Esophagus mucosa (tissue), 1 donor: ENCODE measurements around the gene TMEM182. TPM values are rescaled to one million over a fixed set of nuclear protein-coding genes. Genes with fewer than 3 reads are reported as not detected.

Source experiments
- ATAC-seq: fragments of 200-7000 bp; cut with Tn5 transposase; one replicate; pipeline ENCODE4 v1.9.1; 2020
- total RNA-seq: library from RNA; stranded (reverse); gene quantifications from one replicate; pipeline ENCODE4 v1.2.4, GENCODE V29; 2023
- donor health status: DM: yes; HTN: yes; CAD: no.

The TMEM182 gene, protein sequence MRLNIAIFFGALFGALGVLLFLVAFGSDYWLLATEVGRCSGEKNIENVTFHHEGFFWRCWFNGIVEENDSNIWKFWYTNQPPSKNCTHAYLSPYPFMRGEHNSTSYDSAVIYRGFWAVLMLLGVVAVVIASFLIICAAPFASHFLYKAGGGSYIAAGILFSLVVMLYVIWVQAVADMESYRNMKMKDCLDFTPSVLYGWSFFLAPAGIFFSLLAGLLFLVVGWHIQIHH
- total RNA-seq = 2.5 TPM

DNA sequence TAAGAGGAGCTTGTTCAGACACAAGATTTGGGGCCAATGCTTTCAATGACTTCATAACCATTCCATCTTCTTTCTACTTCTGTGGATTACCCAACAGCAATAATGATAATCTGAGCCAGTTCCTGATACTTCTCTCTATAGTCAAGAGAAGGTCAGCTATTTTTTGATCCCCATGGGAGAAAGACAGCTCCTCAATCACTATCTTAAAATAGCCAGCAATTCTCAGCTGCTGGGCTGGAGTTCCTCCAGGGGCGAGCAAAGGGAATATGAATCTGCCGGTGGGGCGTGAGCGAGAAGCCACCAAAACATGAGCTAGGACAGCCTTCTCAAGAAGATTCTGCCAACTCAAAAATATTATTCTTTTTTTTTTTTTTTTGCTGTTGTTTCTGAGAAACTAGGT, at the start of gene TMEM182:
TMEM182 (plus strand) TSS at position 269 of the 400 bp plus-strand sequence. CDS start 187 bp downstream, outside the sequence.
- ATAC-seq = no peak

DNA sequence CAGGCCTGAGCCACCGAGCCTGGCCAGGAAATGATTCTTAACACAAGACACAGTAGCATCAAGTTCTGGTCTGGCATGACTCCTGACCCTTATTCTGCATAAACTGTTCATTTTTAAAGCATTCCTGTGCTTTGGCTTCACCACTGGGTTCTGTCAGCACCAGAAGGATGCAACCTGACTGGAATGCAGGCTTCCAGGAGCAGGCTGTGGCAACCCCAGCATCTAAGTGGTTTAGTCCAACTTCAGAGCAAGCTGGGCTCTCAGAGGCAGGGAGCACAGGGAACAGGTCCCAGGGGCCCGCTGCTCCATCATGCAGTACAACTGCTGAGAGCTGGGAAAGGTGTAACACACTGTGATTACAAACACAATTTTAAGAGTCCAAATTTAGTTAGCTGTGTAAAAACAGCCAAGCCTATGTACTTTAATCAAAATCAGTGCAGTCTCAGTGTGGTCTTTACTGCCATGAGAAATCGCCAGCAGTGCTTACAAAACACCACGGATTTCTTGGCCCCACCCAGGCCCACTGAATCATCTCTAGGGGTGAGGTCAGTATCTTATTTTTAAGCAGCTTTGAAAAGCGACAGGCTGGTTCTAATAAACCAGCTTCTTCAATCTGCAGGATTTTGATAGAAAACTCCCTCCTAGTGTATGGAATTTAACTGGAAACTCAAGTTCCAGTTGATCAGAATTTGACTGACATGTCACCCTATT, 44.4 kb upstream of the TMEM182 start:
- ATAC-seq = peak; percentile 23

DNA sequence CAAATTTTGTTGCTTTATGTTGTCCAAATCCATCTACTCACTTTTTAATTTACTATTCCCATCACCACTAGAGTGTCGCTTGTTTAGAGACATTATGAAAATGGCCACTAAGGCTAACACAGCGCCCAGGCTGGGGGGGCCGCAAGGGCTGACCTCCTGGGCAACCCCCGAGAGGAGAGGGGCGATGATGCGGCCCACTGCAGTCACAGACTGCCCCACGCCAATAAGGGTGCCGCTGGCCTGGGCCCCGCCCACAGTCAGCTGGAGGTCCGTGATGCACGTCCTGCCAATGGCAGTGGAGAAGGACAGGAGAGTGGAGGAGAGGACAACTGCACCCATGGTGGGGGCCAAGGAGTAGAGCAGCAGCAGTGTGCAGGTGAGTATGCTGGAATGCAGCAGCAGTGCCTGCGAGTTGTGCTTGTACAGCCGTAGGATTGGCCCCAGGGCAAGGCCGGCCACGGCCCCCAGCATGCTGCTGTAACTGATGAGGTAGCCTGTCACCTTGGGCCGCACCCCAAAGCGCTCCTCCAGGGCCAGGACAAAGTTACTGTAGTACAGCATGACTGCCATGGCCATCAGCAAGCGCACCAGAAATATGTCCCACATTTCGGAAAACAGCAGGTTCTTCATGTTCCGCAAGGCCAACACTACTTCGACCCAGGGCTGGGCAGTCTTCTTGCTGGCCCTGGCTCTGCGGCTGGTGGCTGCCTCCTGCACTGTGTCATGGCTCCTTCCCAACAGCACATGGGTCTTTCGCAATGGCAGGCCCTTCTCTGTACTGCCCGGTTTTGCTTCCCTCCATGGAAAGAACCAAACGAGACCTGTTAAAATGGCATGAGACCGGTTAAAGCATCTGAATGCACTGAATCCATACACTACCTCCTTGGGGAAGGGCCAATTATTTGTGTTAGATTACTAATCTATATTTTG, 43.2 kb upstream of the TMEM182 start:
- no peak for ATAC-seq

DNA sequence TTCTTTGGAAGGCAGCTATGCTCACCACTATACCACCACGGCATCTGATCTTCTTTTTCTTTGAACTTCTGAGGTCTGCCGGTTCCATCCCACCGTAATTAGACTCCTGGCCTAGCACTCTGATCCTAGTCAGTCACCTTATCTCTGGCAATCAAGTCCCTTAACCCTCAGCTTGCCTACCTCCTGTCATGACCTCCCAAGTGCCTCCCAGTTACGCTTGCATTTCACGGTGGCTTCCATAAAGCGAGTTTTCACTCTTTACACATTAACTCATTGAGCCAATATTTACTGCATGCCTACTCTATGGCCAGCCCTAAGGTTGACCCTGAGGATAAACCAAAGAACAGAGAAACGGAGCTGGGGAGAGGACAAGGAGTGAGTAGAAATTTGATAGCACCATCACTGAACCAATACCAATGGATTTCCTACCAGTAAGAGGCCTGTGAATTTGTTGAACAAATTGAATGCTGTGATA, 37.8 kb upstream of the TMEM182 start:
- ATAC-seq = no peak

DNA sequence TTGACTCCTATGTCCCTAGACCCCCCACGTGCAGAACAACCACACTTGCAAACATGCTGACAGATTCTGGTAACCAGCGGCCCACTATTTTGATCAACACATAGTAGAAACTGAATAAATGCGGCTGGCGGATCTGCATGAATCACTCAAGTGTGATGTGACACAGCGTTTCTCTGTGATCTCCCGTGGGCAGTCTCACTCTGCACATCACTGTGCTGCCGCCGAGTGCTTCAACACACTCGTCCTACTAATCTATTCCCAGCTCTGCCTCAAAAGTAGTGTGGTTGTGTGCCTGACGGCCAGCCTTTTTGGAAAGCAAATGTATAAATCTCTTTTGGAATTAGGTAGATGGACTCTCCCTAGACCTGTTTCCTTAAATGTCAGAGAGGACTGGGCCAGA, 37.3 kb upstream of the TMEM182 start:
- no peak for ATAC-seq

DNA sequence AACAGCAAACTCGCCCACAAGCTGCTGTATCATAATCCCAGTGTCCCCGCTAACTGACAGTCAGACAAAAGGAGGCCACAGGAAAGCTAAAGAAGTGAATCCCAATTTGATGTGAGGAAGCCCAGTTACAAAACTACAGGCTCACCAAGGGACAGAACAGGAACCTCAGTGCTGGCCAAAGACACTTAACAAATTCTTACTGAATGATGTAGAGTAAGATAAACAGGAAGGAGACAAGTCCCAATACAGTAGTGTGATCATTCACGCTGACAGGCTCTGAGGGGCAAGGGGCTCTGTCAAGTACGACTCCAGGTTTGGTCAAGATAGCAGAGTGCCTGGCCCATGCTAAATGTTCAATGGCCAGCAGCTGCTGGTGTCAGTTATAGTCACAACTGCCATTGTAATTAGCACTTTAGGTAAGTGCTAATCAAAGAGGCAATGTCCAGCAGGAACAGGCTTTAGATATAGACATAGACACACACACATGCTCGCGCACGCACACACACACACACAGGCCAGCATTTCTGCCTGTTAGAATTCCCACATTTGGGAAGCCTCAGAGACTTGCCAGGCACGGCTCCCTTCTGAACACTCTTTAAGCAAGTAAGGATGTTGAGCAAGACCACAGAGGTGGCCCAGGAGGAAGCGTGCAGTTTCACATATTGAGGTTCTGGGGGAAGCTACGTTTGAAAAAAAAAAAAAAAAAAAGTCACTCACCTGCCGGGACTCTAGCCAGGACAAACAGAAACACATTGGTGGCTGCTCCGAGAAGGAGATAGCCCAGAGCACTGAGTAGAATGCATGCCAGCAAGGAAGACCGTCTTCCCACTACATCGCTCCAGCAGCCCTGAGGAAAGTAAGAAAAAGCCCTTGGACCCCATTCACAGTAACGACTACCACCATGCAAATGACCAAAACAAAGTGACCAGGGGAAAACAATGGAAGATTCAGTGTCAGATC, 35.4 kb upstream of the TMEM182 start:
- no peak for ATAC-seq

DNA sequence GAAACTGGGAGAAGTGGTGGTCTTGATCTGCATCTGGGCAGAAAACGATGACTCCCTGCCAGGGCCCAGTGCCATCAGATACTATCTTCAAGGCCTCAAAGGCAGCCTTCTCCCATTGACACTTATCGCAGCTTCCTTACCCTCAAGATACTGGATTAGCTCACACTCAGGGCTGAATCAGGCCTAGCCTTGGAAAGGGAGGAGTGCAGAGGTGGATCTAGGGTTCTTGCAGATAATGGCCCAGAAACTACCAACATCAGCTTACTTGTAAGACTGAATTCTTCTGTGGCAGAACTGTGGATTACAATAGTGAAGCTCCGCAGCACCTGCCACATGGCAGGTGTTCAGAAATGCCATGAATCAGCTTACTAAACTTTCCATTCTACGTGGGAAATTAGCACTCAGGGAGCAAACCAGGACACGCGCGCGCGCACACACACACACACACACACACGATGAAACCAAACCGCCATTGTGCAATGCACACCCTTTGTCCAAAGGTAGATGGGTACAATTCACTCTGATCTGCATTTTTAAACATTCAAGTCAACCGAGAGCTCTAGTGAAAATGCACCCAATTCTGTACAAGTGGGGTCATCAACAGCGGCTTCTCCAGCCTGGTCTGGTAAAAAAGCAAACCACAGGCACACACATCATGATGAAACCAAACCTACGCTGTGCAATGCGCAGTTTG, 26.3 kb upstream of the TMEM182 start:
- ATAC-seq = peak; percentile 49

DNA sequence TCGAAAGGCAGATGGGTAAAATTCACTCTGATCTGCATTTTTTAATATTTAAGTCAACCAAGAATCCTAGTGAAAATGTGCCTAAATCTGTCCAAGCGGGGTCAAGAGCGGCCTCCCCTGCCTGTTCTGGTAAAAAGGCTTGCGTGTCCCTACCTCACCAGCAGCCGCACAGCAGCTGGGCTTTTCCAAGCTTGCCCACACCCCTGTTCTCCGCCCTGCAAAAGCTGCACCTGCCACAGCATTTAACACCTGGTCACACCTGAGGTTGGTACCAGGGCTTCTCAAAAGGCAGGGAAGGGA, 25.8 kb upstream of the TMEM182 start:
- ATAC-seq = peak; percentile 58

DNA sequence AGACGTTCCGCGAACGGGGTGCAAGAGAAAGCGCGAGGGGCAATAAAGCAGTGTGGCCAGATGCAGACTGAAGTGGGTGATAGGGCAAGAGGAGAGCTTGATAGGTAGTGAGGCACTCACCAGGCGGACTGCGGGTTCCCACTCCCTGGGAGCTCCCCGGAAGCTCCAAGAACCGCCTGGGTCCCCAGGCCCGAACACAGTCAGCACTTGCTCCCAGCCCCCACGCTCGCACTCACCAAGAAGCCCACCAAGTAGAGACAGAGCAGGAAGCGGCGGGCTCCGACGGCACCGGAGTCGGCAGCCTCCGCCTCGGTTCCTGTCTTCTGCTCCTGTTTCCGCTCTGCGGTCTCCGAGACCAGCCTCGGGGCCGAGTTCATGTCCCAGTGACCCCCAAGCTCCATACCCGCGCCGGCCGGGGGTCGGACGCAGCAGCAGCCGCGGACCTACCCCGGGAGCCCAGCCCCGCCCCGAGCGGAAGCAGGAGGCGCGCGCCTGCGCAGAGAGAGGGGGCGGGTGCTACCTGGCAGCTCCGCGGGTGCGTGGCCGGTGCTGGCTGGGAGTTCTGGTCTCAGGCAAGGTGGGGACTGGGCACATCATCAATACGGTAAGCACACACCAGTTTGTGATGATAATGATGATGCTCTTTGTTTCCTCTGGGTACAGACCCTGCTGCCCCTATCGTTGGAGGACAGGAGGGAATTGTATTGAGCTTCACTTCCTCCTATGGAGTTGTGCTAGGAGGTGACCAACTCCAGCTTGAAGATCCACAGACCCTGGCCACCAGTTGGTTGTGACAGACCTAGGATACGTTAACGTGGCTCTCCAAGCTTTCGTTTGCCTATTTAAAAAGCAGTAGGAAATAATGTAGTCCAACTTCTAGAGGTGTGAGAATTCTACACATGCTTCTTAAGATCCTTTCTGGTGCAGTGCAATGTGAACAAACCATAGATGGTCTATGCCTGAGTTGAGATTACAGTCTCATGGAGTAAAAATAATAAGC, 25.1 kb upstream of the TMEM182 start:
- peak; percentile 91 for ATAC-seq

DNA sequence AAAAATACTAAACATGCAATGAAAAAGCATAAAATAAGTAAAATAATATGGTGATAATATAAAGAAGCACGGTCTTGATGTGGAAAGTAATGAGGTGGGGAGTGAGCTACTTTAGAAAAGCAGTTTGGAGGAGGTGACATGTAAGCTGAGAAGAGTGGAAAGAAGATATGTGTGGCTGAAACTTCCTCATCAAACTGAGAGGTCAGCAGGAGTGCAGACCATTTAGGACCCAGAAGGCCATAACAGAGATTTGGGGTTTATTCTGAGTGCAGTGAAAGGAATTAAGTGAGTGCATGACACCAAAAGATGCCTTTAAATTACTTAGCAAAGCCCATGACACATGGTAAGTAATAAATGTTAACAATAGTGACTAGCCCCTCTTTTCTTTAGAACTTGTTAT, 24.4 kb upstream of the TMEM182 start:
- no peak for ATAC-seq

DNA sequence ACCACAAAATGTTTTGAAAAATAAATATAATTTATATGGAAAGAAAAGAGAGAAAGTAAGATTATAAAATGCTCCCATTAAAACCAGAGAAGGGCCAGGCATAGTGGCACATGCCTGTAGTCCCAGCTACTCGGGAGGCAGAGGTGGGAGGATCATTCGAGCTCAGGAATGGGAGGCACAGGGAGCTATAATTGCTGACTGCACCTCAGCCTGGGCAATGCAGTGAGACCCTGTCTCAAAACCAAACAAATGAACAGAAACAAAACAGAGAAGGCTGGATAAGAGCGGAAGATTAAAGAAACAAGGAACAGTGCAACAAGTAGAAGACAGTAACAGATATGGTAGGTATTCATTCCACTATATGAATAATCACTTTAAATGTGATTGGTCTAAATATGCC, 18.6 kb upstream of the TMEM182 start:
- ATAC-seq = no peak

DNA sequence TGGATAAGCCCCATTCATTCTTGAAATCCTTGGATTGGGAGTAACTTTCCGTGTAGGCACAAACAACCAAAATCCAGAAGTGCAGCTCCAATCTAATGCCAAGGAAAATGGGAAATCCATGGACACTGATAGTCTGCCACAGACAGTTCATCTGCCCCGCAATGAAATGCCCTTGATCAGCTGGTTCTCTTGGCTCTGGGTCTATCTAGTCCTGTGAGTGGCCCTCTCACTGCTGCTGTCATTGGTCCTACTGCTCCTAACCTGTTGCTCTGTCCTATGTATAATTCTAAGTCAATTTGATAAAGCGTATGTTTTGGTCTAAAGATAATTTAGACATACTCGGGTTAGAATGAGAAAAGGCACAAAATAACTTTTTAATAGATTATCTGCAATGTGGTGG, 13.7 kb upstream of the TMEM182 start:
- no peak for ATAC-seq

DNA sequence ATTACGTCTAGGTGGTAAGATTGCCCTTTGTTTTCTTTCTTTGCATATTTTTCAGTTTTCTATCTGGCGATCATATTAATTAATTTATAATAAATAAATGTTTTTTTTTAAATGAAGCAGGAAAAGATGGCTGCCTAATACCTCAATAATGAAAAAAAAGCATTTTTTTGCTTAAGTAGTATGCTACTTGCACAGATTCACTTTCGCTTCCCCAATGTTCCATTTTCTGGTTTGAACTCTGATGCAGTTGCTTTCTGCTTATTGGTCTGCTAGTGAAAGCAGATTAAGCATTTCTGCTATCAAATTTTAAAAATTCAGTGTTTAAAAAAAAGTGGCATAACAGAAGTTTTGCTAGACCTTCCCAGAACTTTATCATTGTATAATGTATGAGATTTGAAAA, 11.9 kb upstream of the TMEM182 start:
- no peak for ATAC-seq

DNA sequence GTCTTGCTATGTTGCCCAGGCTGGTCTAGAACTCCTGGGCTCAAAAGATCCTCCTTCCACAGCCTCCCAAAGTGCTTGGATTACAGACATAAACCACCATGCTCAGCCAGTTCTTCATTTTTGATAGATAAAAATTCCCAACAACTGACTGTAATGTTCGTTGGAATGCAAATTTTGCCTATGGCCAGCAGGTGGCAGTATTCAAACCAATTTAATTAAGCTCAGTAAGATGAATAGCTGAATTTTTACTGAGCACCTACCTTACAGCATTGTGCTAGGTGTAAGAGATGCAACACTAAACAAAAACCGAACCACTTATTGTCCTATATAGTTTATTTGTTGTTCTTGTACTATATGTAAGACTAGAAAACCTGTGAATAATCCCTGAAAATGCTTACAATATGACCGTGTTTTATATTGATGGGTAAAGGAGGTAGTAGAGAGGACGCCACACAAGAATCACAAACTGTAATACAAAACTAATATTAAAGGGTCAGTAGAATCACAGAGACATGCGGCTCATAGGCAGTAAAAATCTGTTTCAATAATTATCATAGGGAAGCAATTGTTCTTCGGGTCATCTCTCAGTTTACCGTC, 8.2 kb upstream of the TMEM182 start:
- peak; percentile 35 for ATAC-seq

DNA sequence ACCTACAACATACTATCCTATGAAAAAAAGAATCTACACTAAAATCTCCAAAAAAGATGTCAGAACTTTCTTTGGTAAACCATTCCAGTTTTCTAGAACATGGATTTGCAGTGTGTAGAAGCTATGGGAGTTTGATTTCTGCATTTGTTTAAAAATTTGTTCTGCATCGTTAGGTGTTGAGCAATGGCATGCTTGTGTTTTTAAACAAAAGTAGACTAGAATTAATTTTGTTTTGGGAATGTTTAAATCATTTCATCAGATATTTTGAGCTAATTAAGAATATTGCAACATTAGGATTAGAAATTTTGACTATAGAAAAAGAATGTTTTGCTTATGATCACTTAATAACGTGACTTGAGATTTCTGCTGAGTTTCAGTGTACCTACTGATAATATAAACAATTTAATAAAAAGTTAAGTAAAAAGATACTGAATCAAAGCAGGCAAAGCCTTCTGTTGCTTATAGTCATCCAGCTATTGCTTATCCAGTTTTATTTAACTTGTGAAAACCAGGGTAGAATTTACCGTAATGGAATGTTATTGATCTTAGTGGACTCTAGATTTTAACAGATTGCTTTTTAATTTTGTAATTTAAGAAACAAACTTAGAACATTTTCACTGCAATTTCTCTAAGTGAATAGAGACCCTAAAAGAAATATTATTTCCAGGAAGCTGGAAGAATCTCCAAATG, 7.2 kb upstream of the TMEM182 start:
- ATAC-seq = no peak

DNA sequence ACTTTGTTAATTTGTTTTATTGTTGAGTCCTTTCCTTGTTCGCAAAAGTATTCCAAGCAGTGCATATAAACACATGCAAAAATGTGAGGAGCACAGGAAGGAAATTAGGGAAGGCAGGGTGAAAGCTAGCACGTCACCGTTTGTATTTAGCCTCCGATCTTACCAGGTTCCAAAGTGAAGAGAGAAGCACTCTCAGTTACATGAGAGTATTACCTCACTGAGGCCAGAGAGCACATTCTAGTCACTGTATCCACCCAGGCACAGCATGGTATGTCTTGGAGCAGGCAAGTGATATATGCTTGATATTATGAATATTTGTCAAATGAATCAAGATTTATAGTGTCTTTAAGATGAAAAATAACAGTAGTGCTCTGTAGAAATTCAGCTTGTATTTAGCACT, 6.5 kb upstream of the TMEM182 start:
- ATAC-seq = no peak

DNA sequence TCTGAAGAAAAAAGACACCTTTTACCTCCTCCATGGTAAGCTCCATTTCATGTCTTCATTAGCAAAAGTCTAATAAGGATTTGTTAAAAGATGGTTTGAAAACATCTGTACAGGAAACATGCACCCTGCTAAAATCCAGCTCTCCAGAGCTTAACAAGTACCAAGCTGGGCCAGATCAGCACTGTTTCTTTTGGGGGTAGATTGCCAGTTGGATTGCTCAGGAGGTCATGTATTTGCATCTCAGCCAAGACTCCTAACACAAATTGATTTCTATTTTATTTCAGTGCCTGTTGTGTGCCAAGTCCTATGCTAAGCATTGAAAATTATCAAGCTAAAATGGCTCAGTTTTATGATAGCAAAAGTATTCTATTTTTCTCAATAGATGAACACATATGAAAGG, 3.4 kb upstream of the TMEM182 start:
- no peak for ATAC-seq

DNA sequence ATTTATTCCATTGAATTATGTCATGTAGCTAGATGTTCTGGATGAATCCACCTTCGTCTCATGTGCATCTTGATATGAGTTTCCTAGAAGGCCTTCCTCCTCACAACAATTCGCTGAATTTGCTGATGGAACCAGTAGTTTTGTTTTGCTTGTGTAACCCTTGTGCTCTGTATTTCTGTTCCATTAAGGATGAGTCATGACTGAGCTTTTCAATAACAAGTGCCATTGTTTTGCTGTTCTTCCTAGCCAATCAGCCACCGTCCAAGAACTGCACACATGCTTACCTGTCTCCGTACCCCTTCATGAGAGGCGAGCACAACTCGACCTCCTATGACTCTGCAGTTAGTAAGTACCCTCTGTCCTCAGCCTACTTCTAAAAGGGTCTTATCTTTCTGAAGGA, 2.3 kb downstream of the TMEM182 start:
- ATAC-seq = no peak

DNA sequence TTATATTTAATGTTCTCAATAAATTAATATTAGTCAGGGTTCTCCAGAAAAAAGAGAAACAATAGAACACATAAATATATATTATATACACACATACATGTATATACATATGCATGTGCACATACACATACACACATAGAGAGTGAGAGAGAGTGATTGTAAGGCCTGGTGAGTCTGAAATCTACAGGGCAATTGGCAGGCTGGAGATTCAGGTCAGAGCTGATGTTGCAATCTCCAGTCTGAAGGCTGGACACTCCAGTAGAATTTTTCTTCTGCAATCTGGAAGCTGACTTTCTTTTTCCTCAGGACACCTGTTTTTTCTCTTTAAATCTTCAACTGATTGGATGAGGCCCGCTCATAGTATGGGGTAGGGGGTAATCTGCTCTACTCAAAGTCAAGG, 3.2 kb downstream of the TMEM182 start:
- ATAC-seq = no peak
